IPS DF 19.7 (cell line): ENCODE measurements around the gene ZNF195.
"Not testable (repeated sequence)": the region's sequence is repeated elsewhere in the genome, so short reads cannot be mapped to it uniquely, and the experiment has no call there.

ENCODE experiments used
- DNase-seq: peaks from one replicate; pipeline ENCODE4 v3.0.0-alpha.2; 2013; ENCODE audit warnings: low read depth, low spot score

Gene ZNF195

GRCh38 chr11:3378426-3379423 lies at the start of gene ZNF195:
ZNF195 (minus strand) TSS chr11:3379146; CDS start chr11:3379040, 106 bp downstream.
- peak; percentile 90 for DNase-seq

GRCh38 chr11:3428076-3428475 lies 49.1 kb upstream of the ZNF195 start:
- not testable (repeated sequence) for DNase-seq

GRCh38 chr11:3426541-3426940 lies 47.6 kb upstream of the ZNF195 start:
- DNase-seq, result not testable (repeated sequence)

- not testable (repeated sequence) for DNase-seq
Observed at GRCh38 chr11:3423928-3424327, 45.0 kb upstream of the ZNF195 start.

GRCh38 chr11:3423138-3423731 lies 44.3 kb upstream of the ZNF195 start:
- not testable (repeated sequence) for DNase-seq

- DNase-seq, result peak; percentile 42
Observed at GRCh38 chr11:3422380-3423137, 43.6 kb upstream of the ZNF195 start.

- DNase-seq, result not testable (repeated sequence)
Observed at GRCh38 chr11:3421608-3422379, 42.8 kb upstream of the ZNF195 start.

GRCh38 chr11:3420281-3421042 lies 41.5 kb upstream of the ZNF195 start:
- not testable (repeated sequence) for DNase-seq

GRCh38 chr11:3419496-3419895 lies 40.5 kb upstream of the ZNF195 start:
- not testable (repeated sequence) for DNase-seq

- DNase-seq, result not testable (repeated sequence)
Observed at GRCh38 chr11:3417047-3417446, 38.1 kb upstream of the ZNF195 start.

GRCh38 chr11:3415301-3415700 lies 36.4 kb upstream of the ZNF195 start:
- DNase-seq, result not testable (repeated sequence)

- DNase-seq, result not testable (repeated sequence)
Observed at GRCh38 chr11:3413666-3414065, 34.7 kb upstream of the ZNF195 start.

GRCh38 chr11:3412837-3413236 lies 33.9 kb upstream of the ZNF195 start:
- DNase-seq, result no peak

GRCh38 chr11:3408722-3409121 lies 29.8 kb upstream of the ZNF195 start:
- peak; percentile 50 for DNase-seq

GRCh38 chr11:3408058-3408605 lies 29.2 kb upstream of the ZNF195 start:
- not testable (repeated sequence) for DNase-seq

GRCh38 chr11:3406937-3407336 lies 28.0 kb upstream of the ZNF195 start:
- not testable (repeated sequence) for DNase-seq

- DNase-seq, result not testable (repeated sequence)
Observed at GRCh38 chr11:3406223-3406875, 27.4 kb upstream of the ZNF195 start.

GRCh38 chr11:3404076-3404925 lies 25.4 kb upstream of the ZNF195 start:
- not testable (repeated sequence) for DNase-seq
